Astrocyte (in vitro differentiated cells and primary cell): Measurements from ENCODE around the gene PHF13.

Experiments used
- CTCF ChIP-seq: IDR thresholded peaks from 2 replicates; pipeline ENCODE4 v1.5.1; 2011; ENCODE audit warnings: low read depth, mild to moderate bottlenecking, inconsistent platforms, low read length, moderate library complexity; ENCODE audit not compliant: insufficient read depth
- EZH2 ChIP-seq: IDR thresholded peaks from 2 replicates; pipeline ENCODE4 v1.6.1; 2012; ENCODE audit warnings: mild to moderate bottlenecking, low read length, inconsistent platforms; ENCODE audit not compliant: insufficient read depth

DNA sequence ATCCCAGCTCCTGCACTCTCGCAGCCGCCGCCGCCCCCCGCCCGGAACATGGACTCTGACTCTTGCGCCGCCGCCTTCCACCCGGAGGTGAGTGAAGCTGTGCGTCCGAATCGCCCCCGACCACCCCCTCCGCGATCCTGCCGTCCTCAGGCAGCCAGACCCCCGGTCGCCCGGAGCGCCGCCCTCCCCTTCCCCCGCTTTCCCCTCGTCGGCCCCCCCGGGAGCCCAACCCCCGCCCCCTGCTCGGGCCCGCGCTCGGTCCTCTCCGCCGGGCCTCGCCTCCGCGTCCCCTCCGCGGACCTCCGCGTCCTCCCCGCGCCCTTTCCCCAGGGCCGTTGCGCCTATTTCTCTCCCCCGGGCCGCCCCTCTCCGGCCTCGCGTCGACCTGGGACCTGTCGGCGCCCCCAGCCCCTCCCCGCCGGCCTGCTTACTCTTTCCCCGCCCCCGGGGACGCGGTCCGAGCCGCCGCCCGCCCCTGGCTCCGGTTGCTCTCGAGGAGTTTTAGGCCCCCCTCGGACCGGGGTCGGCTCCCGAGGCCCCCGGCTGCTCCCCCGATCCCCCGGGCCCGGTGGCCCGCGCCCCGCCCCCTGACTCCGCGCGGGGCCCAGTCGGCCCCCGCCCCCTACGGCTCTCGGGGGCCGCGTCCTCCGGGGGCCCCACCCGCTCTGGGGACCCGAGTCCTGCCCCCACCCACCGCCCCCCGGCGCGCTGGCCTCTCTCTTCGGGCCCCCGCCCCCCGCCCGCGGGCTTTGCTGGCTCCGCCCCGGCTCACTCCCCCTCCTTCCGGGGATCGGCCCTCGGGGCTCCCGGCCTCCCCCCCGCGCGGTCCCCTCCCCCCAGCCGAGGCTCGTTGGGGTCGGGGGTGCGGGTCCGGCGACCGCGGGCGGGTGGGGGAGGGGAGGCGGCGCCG, 743 bp downstream of the PHF13 start:
- no peak for TF ChIP-seq CTCF
- no peak for TF ChIP-seq EZH2
